Measurements from ENCODE around the gene STARD3.

DNA sequence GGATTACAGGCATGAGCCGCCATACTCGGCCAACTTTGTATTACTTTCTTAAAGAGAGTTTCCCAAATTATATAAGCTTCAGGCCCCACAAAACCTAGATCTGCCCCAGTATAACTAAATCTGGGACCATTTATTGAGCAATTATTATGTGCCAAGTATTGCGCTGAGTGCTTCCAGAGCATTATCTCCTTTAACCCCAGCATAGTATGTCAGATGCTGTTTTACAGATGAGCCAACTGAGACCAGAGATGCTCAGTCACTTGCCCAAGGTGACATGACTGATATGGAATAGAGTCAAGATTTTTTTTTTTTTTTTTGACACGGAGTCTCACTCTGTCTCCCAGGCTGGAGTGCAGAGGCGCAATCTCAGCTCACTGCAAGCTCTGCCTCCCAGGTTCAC is 61.0 kb downstream of the STARD3 start:
- TF ChIP-seq, protein P1, sequence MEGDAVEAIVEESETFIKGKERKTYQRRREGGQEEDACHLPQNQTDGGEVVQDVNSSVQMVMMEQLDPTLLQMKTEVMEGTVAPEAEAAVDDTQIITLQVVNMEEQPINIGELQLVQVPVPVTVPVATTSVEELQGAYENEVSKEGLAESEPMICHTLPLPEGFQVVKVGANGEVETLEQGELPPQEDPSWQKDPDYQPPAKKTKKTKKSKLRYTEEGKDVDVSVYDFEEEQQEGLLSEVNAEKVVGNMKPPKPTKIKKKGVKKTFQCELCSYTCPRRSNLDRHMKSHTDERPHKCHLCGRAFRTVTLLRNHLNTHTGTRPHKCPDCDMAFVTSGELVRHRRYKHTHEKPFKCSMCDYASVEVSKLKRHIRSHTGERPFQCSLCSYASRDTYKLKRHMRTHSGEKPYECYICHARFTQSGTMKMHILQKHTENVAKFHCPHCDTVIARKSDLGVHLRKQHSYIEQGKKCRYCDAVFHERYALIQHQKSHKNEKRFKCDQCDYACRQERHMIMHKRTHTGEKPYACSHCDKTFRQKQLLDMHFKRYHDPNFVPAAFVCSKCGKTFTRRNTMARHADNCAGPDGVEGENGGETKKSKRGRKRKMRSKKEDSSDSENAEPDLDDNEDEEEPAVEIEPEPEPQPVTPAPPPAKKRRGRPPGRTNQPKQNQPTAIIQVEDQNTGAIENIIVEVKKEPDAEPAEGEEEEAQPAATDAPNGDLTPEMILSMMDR (IDR thresholded peaks at IDR 0.05): no peak
- no peak for TF ChIP-seq POLR2AphosphoS5 (IDR thresholded peaks at IDR 0.05)
- TF ChIP-seq POLR2A (IDR thresholded peaks at IDR 0.05): no peak

Data from upper lobe of left lung (tissue), 4 donors.